GM18873 (cell line): ENCODE measurements around the gene KANTR.

Experiments used
- ATAC-seq: cut with Tn5 transposase; IDR thresholded peaks from one replicate; pipeline ENCODE4 v1.9.1; 2021; ENCODE audit warnings: mild to moderate bottlenecking, moderate library complexity, moderate number of reproducible peaks; ENCODE audit not compliant: unreplicated experiment, low FRiP score

KANTR gene

GRCh38 chrX:53080628-53081580 lies 13.0 kb upstream of the KANTR start:
- ATAC-seq, result no peak

- peak; percentile 85 for ATAC-seq
Measured at GRCh38 chrX:53081925-53082772, 11.8 kb upstream of the KANTR start, which contains the start of gene TSPYL2. TSPYL2 (plus strand) TSS chrX:53082367; CDS start chrX:53082499, 132 bp downstream.

GRCh38 chrX:53082773-53083616 lies 10.9 kb upstream of the KANTR start:
- no peak for ATAC-seq

- ATAC-seq, result no peak
Measured at GRCh38 chrX:53084043-53084570, 9.8 kb upstream of the KANTR start.

GRCh38 chrX:53084863-53085262 lies 9.1 kb upstream of the KANTR start:
- ATAC-seq, result no peak

- ATAC-seq, result no peak
Measured at GRCh38 chrX:53085661-53086229, 8.2 kb upstream of the KANTR start.

- ATAC-seq, result no peak
Measured at GRCh38 chrX:53086464-53086863, 7.5 kb upstream of the KANTR start.

GRCh38 chrX:53087388-53087831 lies 6.5 kb upstream of the KANTR start:
- no peak for ATAC-seq

- ATAC-seq, result no peak
Measured at GRCh38 chrX:53088136-53088974, 5.6 kb upstream of the KANTR start.

- ATAC-seq, result no peak
Measured at GRCh38 chrX:53089224-53089842, 4.6 kb upstream of the KANTR start.

- ATAC-seq, result no peak
Measured at GRCh38 chrX:53089925-53090324, 4.0 kb upstream of the KANTR start.

GRCh38 chrX:53091354-53091753 lies 2.6 kb upstream of the KANTR start:
- ATAC-seq, result no peak

GRCh38 chrX:53093177-53093655 lies 726 bp upstream of the KANTR start:
- ATAC-seq, result no peak

- no peak for ATAC-seq
Measured at GRCh38 chrX:53094582-53094905, 602 bp downstream of the KANTR start.

- no peak for ATAC-seq
Measured at GRCh38 chrX:53095796-53096195, 1.9 kb downstream of the KANTR start.

GRCh38 chrX:53114864-53115549 lies 21.1 kb downstream of the KANTR start:
- ATAC-seq, result no peak

- no peak for ATAC-seq
Measured at GRCh38 chrX:53115550-53115874, 21.6 kb downstream of the KANTR start.

GRCh38 chrX:53116101-53116500 lies 22.2 kb downstream of the KANTR start:
- no peak for ATAC-seq
